Astrocyte (in vitro differentiated cells and primary cell): ENCODE measurements around the gene RAX2. TPM values are rescaled to one million over a fixed set of nuclear protein-coding genes. Genes with fewer than 3 reads are reported as not detected.

ENCODE experiments used
- DNase-seq: peaks from one replicate; pipeline ENCODE4 v3.0.0-alpha.2; 2010; ENCODE audit warnings: low read depth
- FAIRE-seq: peaks from 2 replicates; lab custom pipeline; 2011; peaks lifted over from hg19 to GRCh38; lab: Jason Lieb, UNC
- H2AFZ ChIP-seq: 2 replicates; pipeline ENCODE4 v1.6.0; 2012; ENCODE audit warnings: low read depth, low read length, inconsistent platforms
- H3K27ac ChIP-seq: 2 replicates; pipeline ENCODE4 v1.5.1; 2011; ENCODE audit warnings: low read depth, low read length, inconsistent platforms
- H3K27me3 ChIP-seq: 2 replicates; pipeline ENCODE4 v1.6.0; 2011; ENCODE audit warnings: low read length, inconsistent platforms; ENCODE audit not compliant: insufficient read depth
- H3K36me3 ChIP-seq: 2 replicates; pipeline ENCODE4 v1.5.1; 2011; ENCODE audit warnings: low read length, inconsistent platforms; ENCODE audit not compliant: insufficient read depth
- H3K4me1 ChIP-seq: 2 replicates; pipeline ENCODE4 v1.5.1; 2011; ENCODE audit warnings: low read length, inconsistent platforms; ENCODE audit not compliant: insufficient read depth
- H3K4me2 ChIP-seq: 2 replicates; pipeline ENCODE4 v1.6.0; 2012; ENCODE audit warnings: low read length, inconsistent platforms
- H3K4me3 ChIP-seq: 2 replicates; pipeline ENCODE4 v1.5.1; 2011; ENCODE audit warnings: low read depth, mild to moderate bottlenecking, low read length, inconsistent platforms; ENCODE audit not compliant: insufficient read depth
- H3K79me2 ChIP-seq: 2 replicates; pipeline ENCODE4 v1.6.0; 2012; ENCODE audit warnings: mild to moderate bottlenecking, low read length, inconsistent platforms; ENCODE audit not compliant: insufficient read depth
- H3K9ac ChIP-seq: 2 replicates; pipeline ENCODE4 v1.6.0; 2012; ENCODE audit warnings: mild to moderate bottlenecking, low read length, inconsistent platforms
- H3K9me3 ChIP-seq: 2 replicates; pipeline ENCODE4 v1.5.1; 2012; ENCODE audit warnings: low read depth, mild to moderate bottlenecking, low read length, inconsistent platforms; ENCODE audit not compliant: insufficient read depth
- H4K20me1 ChIP-seq: 2 replicates; pipeline ENCODE4 v1.6.0; 2012; ENCODE audit warnings: low read length, inconsistent platforms; ENCODE audit not compliant: insufficient read depth
- H3K27ac Mint-ChIP-seq: one replicate; pipeline ENCODE4 v1.8.0; 2021; ENCODE audit warnings: mild to moderate bottlenecking, mixed read lengths; ENCODE audit not compliant: unreplicated experiment
- H3K27me3 Mint-ChIP-seq: one replicate; pipeline ENCODE4 v1.8.0; 2021; ENCODE audit warnings: low read depth, mixed read lengths; ENCODE audit not compliant: unreplicated experiment
- H3K36me3 Mint-ChIP-seq: one replicate; pipeline ENCODE4 v1.8.0; 2021; ENCODE audit warnings: low read depth, mixed read lengths; ENCODE audit not compliant: unreplicated experiment
- H3K4me1 Mint-ChIP-seq: one replicate; pipeline ENCODE4 v1.8.0; 2021; ENCODE audit warnings: low read depth, mixed read lengths; ENCODE audit not compliant: unreplicated experiment
- H3K4me3 Mint-ChIP-seq: one replicate; pipeline ENCODE4 v1.8.0; 2021; ENCODE audit warnings: mild to moderate bottlenecking, moderate library complexity, mixed read lengths; ENCODE audit not compliant: unreplicated experiment
- H3K9me3 Mint-ChIP-seq: one replicate; pipeline ENCODE4 v1.8.0; 2021; ENCODE audit warnings: mild to moderate bottlenecking, mixed read lengths; ENCODE audit not compliant: unreplicated experiment
- CTCF ChIP-seq: IDR thresholded peaks from 2 replicates; pipeline ENCODE4 v1.5.1; 2011; ENCODE audit warnings: low read depth, mild to moderate bottlenecking, inconsistent platforms, low read length, moderate library complexity; ENCODE audit not compliant: insufficient read depth
- EZH2 ChIP-seq: IDR thresholded peaks from 2 replicates; pipeline ENCODE4 v1.6.1; 2012; ENCODE audit warnings: mild to moderate bottlenecking, low read length, inconsistent platforms; ENCODE audit not compliant: insufficient read depth
- total RNA-seq: library from RNA; stranded (reverse); gene quantifications from 2 replicates; pipeline ENCODE4 v1.2.1, GENCODE V29; 2021

Gene RAX2
- total RNA-seq, 1 donor from 2014 or later, result not detected

- FAIRE-seq (no peak), DNase-seq (no peak)
- H3K9ac ChIP-seq, result no peak overlapping the region
- peaks cover 4% of the 10 kb centered on the region for H3K27me3 ChIP-seq
- no peak for TF ChIP-seq EZH2
- TF ChIP-seq CTCF, result no peak
- H3K4me3 ChIP-seq, result no peak overlapping the region
- Mint-ChIP-seq H3K4me3 (no peak overlapping the region), H3K4me1 (peaks cover 2% of the 10 kb centered on the region), H3K27ac (peak overlapping the region; percentile 34), H3K27me3 (peaks cover 21% of the 10 kb centered on the region), H3K36me3 (no peaks in the 10 kb centered on the region), H3K9me3 (no peaks in the 10 kb centered on the region)
- no peaks in the 10 kb centered on the region for H3K79me2 ChIP-seq
- H4K20me1 ChIP-seq, result no peaks in the 10 kb centered on the region
- H3K4me1 ChIP-seq, result no peaks in the 10 kb centered on the region
- no peak overlapping the region for H3K4me2 ChIP-seq
- no peak overlapping the region for H3K27ac ChIP-seq
- no peak overlapping the region for H2AFZ ChIP-seq
- H3K9me3 ChIP-seq, result no peaks in the 10 kb centered on the region
- no peaks in the 10 kb centered on the region for H3K36me3 ChIP-seq
Measured at GRCh38 chr19:3807574-3808354, 35.7 kb upstream of the RAX2 start.

DNA sequence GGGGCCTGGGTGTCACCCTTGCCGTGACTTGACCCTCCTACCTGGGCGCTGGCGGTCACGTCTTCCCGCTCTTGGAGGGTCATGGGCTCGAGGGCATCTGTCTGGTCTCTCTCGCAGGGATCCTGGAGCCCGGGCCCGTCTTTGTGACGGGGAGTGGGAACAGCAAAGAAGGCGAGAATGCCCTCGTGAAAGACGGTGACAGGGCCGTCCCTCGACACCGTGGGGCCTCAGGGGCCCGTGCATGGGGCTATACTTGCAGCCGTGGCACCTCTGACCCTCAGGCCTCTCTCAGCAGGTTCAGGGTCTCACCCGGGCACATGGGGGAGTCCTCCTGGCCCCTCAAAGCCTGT lies 35.1 kb upstream of the RAX2 start:
- Mint-ChIP-seq H3K9me3 (no peaks in the 10 kb centered on the region), H3K36me3 (no peaks in the 10 kb centered on the region), H3K27ac (no peak overlapping the region), H3K4me3 (no peak overlapping the region), H3K27me3 (peaks cover 25% of the 10 kb centered on the region), H3K4me1 (no peaks in the 10 kb centered on the region)
- Histone ChIP-seq H3K4me2 (no peak overlapping the region), H3K9ac (no peak overlapping the region), H3K9me3 (no peaks in the 10 kb centered on the region), H3K27ac (no peak overlapping the region), H4K20me1 (no peaks in the 10 kb centered on the region), H2AFZ (no peak overlapping the region), H3K4me1 (no peaks in the 10 kb centered on the region), H3K27me3 (peaks cover 4% of the 10 kb centered on the region), H3K4me3 (no peak overlapping the region), H3K79me2 (no peaks in the 10 kb centered on the region), H3K36me3 (no peaks in the 10 kb centered on the region)
- TF ChIP-seq CTCF (no peak), EZH2 (no peak)
- DNase-seq (no peak), FAIRE-seq (no peak)

DNA sequence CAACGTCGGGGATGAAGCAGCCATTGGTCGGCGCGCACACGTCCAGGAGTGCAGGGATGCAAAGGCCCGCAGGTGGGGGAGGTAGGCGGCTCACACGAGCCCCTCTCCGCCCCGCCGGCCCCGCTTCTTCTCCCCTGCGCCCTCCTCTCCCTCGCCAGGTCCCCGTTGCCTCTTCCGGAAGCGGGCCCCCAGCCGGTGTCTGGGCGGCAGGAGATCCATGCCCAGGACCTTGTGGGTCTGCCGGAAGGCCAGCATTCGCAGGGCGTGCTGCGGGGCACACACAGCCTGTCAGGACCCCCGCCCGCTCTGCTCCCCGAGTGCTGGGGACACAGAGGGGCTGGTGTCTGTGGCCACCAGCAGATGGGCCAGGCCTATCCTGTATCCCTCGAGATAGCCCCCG lies 33.8 kb upstream of the RAX2 start:
- Histone ChIP-seq H3K4me1 (peaks cover 8% of the 10 kb centered on the region), H3K9ac (no peak overlapping the region), H3K9me3 (no peaks in the 10 kb centered on the region), H3K27me3 (peaks cover 16% of the 10 kb centered on the region), H3K79me2 (no peaks in the 10 kb centered on the region), H4K20me1 (no peaks in the 10 kb centered on the region), H2AFZ (no peak overlapping the region), H3K27ac (no peak overlapping the region), H3K4me2 (no peak overlapping the region), H3K36me3 (no peaks in the 10 kb centered on the region), H3K4me3 (no peak overlapping the region)
- Mint-ChIP-seq H3K4me3 (no peak overlapping the region), H3K36me3 (no peaks in the 10 kb centered on the region), H3K27me3 (peaks cover 33% of the 10 kb centered on the region), H3K4me1 (no peaks in the 10 kb centered on the region), H3K9me3 (no peaks in the 10 kb centered on the region), H3K27ac (no peak overlapping the region)
- TF ChIP-seq CTCF (no peak), EZH2 (no peak)
- DNase-seq (no peak), FAIRE-seq (no peak)
